Muscle layer of duodenum (tissue), 2 donors: ENCODE measurements around the gene KCND3.

ENCODE experiments used
- H3K27ac ChIP-seq: one replicate; pipeline ENCODE4 v1.7.0; 2013; ENCODE audit warnings: mild to moderate bottlenecking, low read length
- H3K27me3 ChIP-seq: one replicate; pipeline ENCODE4 v1.7.0; 2013; ENCODE audit warnings: low read depth, mild to moderate bottlenecking, control low read depth, low read length
- H3K36me3 ChIP-seq, 2 donors: one replicate each; pipeline ENCODE4 v1.7.0; 2013; ENCODE audit warnings: low read length in 2 of 2, control low read depth in 1 of 2, mild to moderate bottlenecking in 1 of 2; ENCODE audit not compliant: insufficient read depth in 2 of 2, control insufficient read depth in 1 of 2
- H3K4me1 ChIP-seq, 2 donors: one replicate each; pipeline ENCODE4 v1.7.0; 2013; ENCODE audit warnings: low read length in 2 of 2, mild to moderate bottlenecking in 2 of 2, control low read depth in 1 of 2, moderate library complexity in 1 of 2; ENCODE audit not compliant: insufficient read depth in 2 of 2, control insufficient read depth in 1 of 2
- H3K4me3 ChIP-seq, 2 donors: one replicate each; pipeline ENCODE4 v1.7.0; 2013; ENCODE audit warnings: low read length in 2 of 2, low read depth in 1 of 2, mild to moderate bottlenecking in 1 of 2
- H3K9me3 ChIP-seq, 2 donors: one replicate each; pipeline ENCODE4 v1.7.0; 2013; ENCODE audit warnings: low read length in 2 of 2, control low read depth in 1 of 2, mild to moderate bottlenecking in 1 of 2; ENCODE audit not compliant: control insufficient read depth in 1 of 2
- donor health status: healthy.

Gene KCND3

GRCh38 chr1:111738133-111738435 lies 251.4 kb downstream of the KCND3 start:
- no peaks in the 10 kb centered on the region for H3K9me3 ChIP-seq
- no peak overlapping the region for H3K27ac ChIP-seq
- H3K4me1 ChIP-seq = peaks cover 33 to 61% of the 10 kb centered on the region in 2 donors

DNA sequence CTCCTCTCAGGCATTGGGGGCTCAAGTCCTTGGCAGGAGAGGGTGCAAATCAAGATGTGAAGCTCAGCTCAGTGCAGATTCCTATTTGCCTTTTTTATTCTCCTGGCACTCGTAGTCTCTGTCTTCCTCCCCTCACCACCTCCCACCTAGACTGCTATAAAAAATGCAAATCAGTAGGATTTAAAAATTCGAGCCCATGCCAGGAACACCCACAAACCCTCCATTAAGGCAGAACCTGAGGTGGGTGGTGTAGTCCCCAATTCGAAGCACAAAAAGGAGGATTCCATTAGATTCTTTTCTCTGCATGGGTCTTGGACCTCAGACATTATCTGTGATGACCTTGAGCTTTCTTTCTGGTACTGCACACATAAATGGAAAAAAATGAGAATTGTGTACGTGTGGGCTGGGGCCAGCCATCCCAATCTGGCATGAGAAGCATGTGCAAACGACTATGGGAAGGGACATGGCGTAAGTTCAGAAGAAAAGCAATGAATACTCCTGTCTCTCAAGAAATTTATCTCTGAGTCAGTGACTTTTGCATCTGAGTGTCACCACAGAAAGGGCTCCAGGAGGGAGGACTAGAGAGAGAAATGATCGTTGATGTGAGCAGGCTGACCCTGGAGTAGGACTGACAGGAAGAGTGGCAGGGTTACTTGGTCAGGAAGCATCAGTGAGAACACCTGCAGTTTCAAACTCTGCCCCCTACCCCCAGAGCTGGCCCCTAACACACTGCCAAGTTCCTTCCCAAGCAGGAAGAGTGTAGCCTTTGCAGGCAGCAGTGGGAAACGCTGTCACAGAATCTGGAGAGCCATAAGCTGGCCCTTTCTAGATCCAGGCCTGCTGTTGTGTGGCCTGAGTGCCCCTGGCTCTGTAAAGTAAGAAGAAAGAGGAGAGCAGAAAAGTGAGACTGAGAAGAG lies 252.0 kb downstream of the KCND3 start:
- peak overlapping the region; percentile 73 to 77 for H3K4me3 ChIP-seq
- peaks cover 34 to 55% of the 10 kb centered on the region in 2 donors for H3K4me1 ChIP-seq

More at GRCh38 chr1:111738133-111738435, 251.4 kb downstream of the KCND3 start:
- Histone ChIP-seq H3K27me3 (no peaks in the 10 kb centered on the region), H3K4me3 (peak overlapping the region; percentile 73 to 77), H3K36me3 (peaks cover 0 to 9% of the 10 kb centered on the region in 2 donors)

DNA sequence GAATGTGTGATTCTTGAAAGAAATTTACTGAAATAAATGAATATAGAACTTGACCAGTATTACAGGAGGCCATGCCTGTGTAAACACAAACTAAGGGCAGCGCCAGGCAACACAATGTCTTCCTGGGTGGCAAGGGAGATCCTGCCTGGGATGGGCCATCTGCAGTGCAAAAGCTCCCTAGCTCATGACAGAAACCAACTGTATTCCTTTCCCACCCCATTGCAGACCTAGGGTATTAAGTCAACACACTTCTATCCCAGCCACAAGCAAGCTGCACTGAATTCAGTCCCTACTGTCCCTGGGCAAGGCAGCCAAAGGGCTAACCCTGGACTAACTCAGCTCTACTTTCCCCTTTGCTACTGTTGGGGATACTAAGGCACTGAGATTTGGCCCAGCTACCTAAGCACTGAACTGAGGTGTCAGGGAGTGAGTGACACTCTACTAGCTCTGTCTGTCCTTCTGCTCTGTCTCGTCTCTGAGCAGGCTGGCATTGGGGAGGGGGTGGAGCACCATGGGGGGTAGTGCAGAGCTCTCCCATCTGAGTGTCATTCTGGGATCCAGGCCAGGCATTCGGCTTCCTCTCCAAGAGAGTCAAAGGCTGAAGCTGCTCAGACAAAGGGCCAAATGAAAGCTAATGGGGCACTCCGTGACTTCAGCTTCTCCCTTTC lies 252.8 kb downstream of the KCND3 start:
- Histone ChIP-seq H3K36me3 (peaks cover 0 to 9% of the 10 kb centered on the region in 2 donors), H3K4me3 (peak overlapping the region in 1 of 2 donors; percentile 77), H3K27ac (no peak overlapping the region), H3K9me3 (no peaks in the 10 kb centered on the region), H3K27me3 (no peaks in the 10 kb centered on the region), H3K4me1 (peaks cover 34 to 55% of the 10 kb centered on the region in 2 donors)

More for the DNA sequence above, 252.0 kb downstream of the KCND3 start:
- H3K27me3 ChIP-seq = no peaks in the 10 kb centered on the region
- H3K27ac ChIP-seq = peak overlapping the region; percentile 25
- H3K9me3 ChIP-seq = no peaks in the 10 kb centered on the region
- H3K36me3 ChIP-seq = peaks cover 0 to 9% of the 10 kb centered on the region in 2 donors

- H3K4me1 ChIP-seq = peaks cover 34 to 55% of the 10 kb centered on the region in 2 donors
- no peak overlapping the region for H3K4me3 ChIP-seq
- H3K27me3 ChIP-seq = no peaks in the 10 kb centered on the region
- H3K36me3 ChIP-seq = peaks cover 0 to 9% of the 10 kb centered on the region in 2 donors
- H3K9me3 ChIP-seq = no peaks in the 10 kb centered on the region
- no peak overlapping the region for H3K27ac ChIP-seq
Measured at GRCh38 chr1:111735858-111736544, 253.5 kb downstream of the KCND3 start.

DNA sequence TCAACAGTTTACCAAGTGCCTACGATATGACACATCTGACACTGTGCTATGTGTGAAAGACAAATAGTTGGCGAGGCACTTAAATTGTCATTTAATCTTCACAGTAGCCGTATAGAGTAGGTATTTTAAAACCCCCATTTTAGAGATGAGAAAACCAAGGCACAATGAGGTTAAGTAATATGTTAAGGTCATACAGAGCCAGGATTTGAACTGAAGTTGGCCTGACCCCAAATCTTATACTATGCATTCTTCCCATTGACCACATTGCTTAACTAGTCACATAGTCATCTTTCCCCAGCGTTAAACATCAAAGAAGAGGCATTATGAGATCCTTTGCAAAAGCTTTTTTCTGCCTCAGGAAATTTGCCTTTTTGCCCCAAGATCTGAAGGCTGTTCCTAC lies 254.1 kb downstream of the KCND3 start:
- H3K4me1 ChIP-seq = peaks cover 34 to 60% of the 10 kb centered on the region in 2 donors
- no peak overlapping the region for H3K4me3 ChIP-seq
- no peaks in the 10 kb centered on the region for H3K27me3 ChIP-seq
- peaks cover 0 to 9% of the 10 kb centered on the region in 2 donors for H3K36me3 ChIP-seq
- no peak overlapping the region for H3K27ac ChIP-seq
- no peaks in the 10 kb centered on the region for H3K9me3 ChIP-seq

DNA sequence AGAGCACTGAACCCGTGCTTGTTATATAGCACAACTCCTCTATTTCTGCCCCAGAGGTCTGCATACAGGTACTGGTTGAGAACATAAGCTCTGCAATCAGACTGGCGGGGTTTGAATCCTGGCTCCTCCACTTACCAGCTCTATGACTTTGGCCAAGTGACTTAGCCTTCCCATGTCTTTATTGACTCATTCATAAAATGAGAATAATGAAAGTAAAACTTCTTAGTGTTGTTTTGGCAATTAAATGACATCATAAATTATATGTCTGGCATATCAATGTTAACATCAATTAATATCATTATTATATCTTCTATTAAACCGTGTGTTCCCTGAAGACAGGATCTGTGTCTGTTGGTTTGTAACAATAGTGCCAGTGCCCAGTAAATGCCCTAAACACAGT lies 254.6 kb downstream of the KCND3 start:
- H3K27me3 ChIP-seq = no peaks in the 10 kb centered on the region
- H3K9me3 ChIP-seq = no peaks in the 10 kb centered on the region
- no peak overlapping the region for H3K4me3 ChIP-seq
- H3K27ac ChIP-seq = peak overlapping the region; percentile 71
- peaks cover 0 to 9% of the 10 kb centered on the region in 2 donors for H3K36me3 ChIP-seq
- peaks cover 34 to 64% of the 10 kb centered on the region in 2 donors for H3K4me1 ChIP-seq

GRCh38 chr1:111734426-111734825 lies 255.0 kb downstream of the KCND3 start:
- Histone ChIP-seq H3K4me3 (no peak overlapping the region), H3K27ac (peak overlapping the region; percentile 71), H3K4me1 (peaks cover 34 to 64% of the 10 kb centered on the region in 2 donors), H3K27me3 (no peaks in the 10 kb centered on the region), H3K36me3 (peaks cover 0 to 9% of the 10 kb centered on the region in 2 donors), H3K9me3 (no peaks in the 10 kb centered on the region)

DNA sequence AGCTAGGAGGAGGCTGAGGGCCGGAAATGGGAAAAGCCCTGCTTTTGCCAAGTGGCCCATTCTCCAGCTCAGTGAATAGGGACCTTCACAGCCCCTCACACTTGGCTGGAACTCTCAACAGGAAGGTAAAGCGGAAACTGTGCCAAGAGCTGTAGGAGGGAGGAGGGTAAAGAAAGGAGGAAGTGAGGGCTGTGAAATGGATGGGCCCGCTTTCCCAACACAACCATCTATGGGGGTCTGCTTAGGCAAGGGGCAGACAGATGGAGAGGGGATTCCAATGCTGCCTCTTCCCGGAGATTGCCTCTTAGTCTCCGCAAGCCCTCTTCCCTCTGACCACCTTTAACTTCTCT lies 255.5 kb downstream of the KCND3 start:
- Histone ChIP-seq H3K27ac (peak overlapping the region; percentile 71), H3K4me1 (peaks cover 34 to 64% of the 10 kb centered on the region in 2 donors), H3K4me3 (no peak overlapping the region)

GRCh38 chr1:111733183-111733991 lies 256.1 kb downstream of the KCND3 start:
- no peaks in the 10 kb centered on the region for H3K9me3 ChIP-seq
- H3K27me3 ChIP-seq = no peaks in the 10 kb centered on the region
- no peak overlapping the region for H3K4me3 ChIP-seq
- peaks cover 0 to 5% of the 10 kb centered on the region in 2 donors for H3K36me3 ChIP-seq
- H3K4me1 ChIP-seq = peaks cover 34 to 63% of the 10 kb centered on the region in 2 donors
- H3K27ac ChIP-seq = peak overlapping the region; percentile 71

More for the DNA sequence above, 255.5 kb downstream of the KCND3 start:
- H3K27me3 ChIP-seq = no peaks in the 10 kb centered on the region
- H3K36me3 ChIP-seq = peaks cover 0 to 9% of the 10 kb centered on the region in 2 donors
- no peaks in the 10 kb centered on the region for H3K9me3 ChIP-seq

DNA sequence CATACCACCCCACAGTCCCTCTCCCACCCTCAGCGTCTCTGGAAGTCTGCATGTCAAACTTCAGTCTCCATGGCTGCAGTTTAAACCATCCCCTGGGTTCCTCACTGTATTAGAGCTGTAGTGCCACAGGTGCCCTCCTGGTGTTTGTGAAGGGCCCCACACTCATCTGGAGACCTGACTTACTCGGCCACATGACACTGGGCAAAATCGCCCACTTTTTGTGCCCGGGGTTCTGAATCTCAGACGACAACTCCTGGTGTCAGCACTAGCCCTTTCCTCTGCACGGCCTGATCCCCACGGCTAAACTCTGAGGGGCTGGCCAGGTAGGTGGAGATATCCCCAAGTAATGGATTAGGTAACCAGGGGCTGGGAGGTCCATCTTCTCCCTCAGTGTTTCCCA lies 256.8 kb downstream of the KCND3 start:
- Histone ChIP-seq H3K4me1 (peaks cover 29 to 56% of the 10 kb centered on the region in 2 donors), H3K27me3 (no peaks in the 10 kb centered on the region), H3K9me3 (no peaks in the 10 kb centered on the region), H3K27ac (peak overlapping the region; percentile 71), H3K36me3 (peaks cover 0 to 5% of the 10 kb centered on the region in 2 donors), H3K4me3 (no peak overlapping the region)
